Right lobe of liver (tissue), 4 donors: ENCODE results near the gene MRGPRX2.

Source experiments
- CTCF ChIP-seq, 4 donors: fragments of 200-600 bp in 3 of 4; fragments of 450-650 bp in 1 of 4; IDR thresholded peaks; one replicate each; pipeline versions ENCODE4 v1.5.1 to v1.8.0; 2016 to 2022; ENCODE audit warnings: antibody characterized with exemption in 4 of 4, mild to moderate bottlenecking in 2 of 4
- POLR2A ChIP-seq: fragments of 450-650 bp; IDR thresholded peaks from one replicate; pipeline ENCODE4 v1.6.1; 2017; ENCODE audit warnings: antibody characterized with exemption, mild to moderate bottlenecking
- donor health status: DM: no; HTN: no; CAD: no.
- donor health status: DM: no; HTN: no; CAD: no.
- donor health status: DM: no; HTN: yes; CAD: no.

GRCh38 chr11:19102521-19102900 is 42.0 kb upstream of the MRGPRX2 start:
- TF ChIP-seq CTCF (IDR thresholded peaks at IDR 0.05) (no peak), POLR2A (no peak)
